Ovary (tissue), 3 donors: ENCODE results near the gene PBX1.

Experiments
- CTCF ChIP-seq, 3 donors: fragments of 450-650 bp in 2 of 3; fragments of 200-600 bp in 1 of 3; IDR thresholded peaks; one replicate each; pipeline versions ENCODE4 v1.5.1 to v1.8.0; 2016 to 2022; ENCODE audit warnings: antibody characterized with exemption in 3 of 3, mild to moderate bottlenecking in 1 of 3
- POLR2A ChIP-seq: fragments of 450-650 bp; IDR thresholded peaks from one replicate; pipeline ENCODE4 v1.6.1; 2017; ENCODE audit warnings: antibody characterized with exemption, mild to moderate bottlenecking, moderate library complexity
- donor health status: DM: no; HTN: no; CAD: no.

- TF ChIP-seq CTCF (IDR thresholded peaks at IDR 0.05): no peak
- TF ChIP-seq POLR2A: no peak
Observed at GRCh38 chr1:164565357-164565756, 6.4 kb downstream of the PBX1 start.
